ENCODE results near the gene TNS1. TPM values are rescaled to one million over a fixed set of nuclear protein-coding genes. Genes with fewer than 3 reads are reported as not detected.

The TNS1 gene
- total RNA-seq, 4 donors from 2014 or later = 23.1 to 156 (median 81.1) TPM

DNA sequence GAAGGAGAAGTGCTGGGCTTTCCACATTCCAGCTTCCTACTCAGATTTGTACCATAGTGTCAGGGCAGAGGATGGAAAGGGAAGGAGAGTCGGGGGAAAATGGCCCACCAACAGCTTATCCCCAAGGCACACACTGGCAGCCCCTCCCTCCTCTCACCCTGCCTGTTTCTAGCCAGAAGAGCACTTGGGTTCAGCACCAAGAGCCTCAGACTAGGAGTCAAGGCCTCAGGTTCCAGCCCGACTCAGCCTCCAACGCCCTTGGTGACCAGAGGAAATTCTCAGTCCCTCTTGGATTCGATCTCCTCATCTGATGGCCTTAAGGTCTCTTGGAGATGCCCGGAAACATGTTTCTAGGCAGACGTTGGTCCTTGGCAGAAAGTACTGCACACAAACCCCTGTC, 53.9 kb downstream of the TNS1 start:
- H3K9me3 ChIP-seq = no peaks in the 10 kb centered on the region
- H3K27me3 ChIP-seq = no peaks in the 10 kb centered on the region
- DNase-seq = no peak
- no peak for TF ChIP-seq POLR2A (IDR thresholded peaks at IDR 0.05)
- TF ChIP-seq, protein P1, sequence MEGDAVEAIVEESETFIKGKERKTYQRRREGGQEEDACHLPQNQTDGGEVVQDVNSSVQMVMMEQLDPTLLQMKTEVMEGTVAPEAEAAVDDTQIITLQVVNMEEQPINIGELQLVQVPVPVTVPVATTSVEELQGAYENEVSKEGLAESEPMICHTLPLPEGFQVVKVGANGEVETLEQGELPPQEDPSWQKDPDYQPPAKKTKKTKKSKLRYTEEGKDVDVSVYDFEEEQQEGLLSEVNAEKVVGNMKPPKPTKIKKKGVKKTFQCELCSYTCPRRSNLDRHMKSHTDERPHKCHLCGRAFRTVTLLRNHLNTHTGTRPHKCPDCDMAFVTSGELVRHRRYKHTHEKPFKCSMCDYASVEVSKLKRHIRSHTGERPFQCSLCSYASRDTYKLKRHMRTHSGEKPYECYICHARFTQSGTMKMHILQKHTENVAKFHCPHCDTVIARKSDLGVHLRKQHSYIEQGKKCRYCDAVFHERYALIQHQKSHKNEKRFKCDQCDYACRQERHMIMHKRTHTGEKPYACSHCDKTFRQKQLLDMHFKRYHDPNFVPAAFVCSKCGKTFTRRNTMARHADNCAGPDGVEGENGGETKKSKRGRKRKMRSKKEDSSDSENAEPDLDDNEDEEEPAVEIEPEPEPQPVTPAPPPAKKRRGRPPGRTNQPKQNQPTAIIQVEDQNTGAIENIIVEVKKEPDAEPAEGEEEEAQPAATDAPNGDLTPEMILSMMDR (IDR thresholded peaks at IDR 0.05) = no peak
- peaks cover 0 to 50% (median 0%) of the 10 kb centered on the region in 4 donors for H3K4me1 ChIP-seq
- H3K36me3 ChIP-seq = no peaks in the 10 kb centered on the region
- peak overlapping the region in 2 of 4 donors; percentile 0 to 22 for H3K27ac ChIP-seq
- no peak overlapping the region for H3K4me3 ChIP-seq

DNA sequence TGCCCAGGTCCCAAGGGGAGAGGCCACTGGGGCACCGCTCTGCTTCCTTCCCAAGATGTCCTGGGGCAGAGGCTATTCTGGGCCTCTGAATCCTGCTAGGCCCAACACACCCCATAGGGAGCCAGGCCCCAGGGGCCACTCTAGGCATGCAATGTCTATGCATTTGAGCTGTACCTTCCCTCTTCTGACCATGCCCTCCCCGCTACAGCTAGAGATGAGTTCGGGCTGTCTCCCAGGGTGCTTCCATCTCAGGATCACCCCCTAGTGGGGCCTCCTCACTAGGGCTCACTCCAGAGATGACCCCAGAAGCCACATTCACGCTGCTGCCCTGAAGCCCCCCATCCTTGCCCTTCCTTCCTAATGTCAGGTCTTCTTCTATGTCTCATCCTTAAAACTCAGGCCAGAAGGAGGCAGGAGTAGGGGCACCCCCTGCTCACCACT, 54.4 kb downstream of the TNS1 start:
- H3K9me3 ChIP-seq = no peaks in the 10 kb centered on the region
- H3K27ac ChIP-seq = peak overlapping the region in 1 of 4 donors; percentile 0
- H3K4me1 ChIP-seq = peaks cover 0 to 47% (median 0%) of the 10 kb centered on the region in 4 donors
- no peaks in the 10 kb centered on the region for H3K36me3 ChIP-seq
- no peaks in the 10 kb centered on the region for H3K27me3 ChIP-seq
- TF ChIP-seq, protein P1 (IDR thresholded peaks at IDR 0.05) = no peak
- no peak for TF ChIP-seq POLR2A (IDR thresholded peaks at IDR 0.05)
- DNase-seq = peak in 1 of 3 donors; percentile 12
- H3K4me3 ChIP-seq = no peak overlapping the region

DNA sequence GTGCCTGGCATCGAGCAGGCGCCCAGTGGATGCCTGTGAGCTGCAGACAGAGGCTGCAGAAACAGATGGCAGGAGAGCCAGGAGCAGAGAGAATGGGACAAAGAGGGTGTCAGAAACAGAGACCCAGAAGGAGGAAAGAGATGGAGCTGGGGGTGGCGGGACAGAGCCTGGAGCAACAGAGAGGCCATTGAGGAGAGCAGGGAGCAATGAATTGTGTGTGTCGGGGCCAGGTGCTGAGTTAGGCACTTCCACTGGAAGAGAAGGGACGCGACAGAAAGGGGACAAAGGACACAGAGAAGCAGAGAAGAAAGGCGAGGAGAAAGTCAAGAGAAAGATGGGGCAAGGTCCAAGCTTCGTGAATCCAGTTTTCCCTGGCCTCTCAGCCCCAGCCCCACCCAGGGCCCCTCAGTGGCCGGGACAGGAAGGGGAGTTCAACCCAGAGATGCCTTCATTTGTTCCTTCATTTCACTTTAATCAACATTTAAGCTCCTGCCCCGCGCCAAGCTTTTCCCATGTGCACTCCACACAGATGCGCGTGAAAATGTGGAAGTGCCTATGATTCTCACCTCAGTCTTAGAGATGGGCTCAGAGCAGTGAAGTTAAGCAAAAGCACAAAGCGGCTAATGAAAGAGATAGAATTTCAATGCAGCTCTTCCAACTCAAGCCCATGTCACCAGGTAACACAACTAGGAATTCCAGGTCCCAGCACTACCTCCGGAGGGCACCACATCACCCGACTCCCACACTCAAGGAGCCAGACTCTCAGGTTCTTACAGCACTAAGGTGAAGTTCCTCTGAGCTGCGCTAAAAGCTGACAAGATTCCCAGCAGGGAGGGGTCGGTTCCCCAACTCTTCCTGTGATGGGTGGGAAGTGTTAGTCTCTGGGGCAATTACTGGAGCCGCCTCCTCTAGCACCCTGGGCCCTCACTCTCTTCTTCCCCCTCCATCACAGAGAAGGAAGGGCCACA, 55.1 kb downstream of the TNS1 start:
- Histone ChIP-seq H3K27me3 (no peaks in the 10 kb centered on the region), H3K36me3 (no peaks in the 10 kb centered on the region), H3K27ac (peak overlapping the region in 1 of 4 donors; percentile 0), H3K4me1 (peaks cover 0 to 40% (median 0%) of the 10 kb centered on the region in 4 donors), H3K4me3 (no peak overlapping the region), H3K9me3 (no peaks in the 10 kb centered on the region)
- TF ChIP-seq, protein P1 (IDR thresholded peaks at IDR 0.05) = no peak
- TF ChIP-seq POLR2A (IDR thresholded peaks at IDR 0.05) = no peak
- peak in 1 of 3 donors; percentile 12 for DNase-seq

DNA sequence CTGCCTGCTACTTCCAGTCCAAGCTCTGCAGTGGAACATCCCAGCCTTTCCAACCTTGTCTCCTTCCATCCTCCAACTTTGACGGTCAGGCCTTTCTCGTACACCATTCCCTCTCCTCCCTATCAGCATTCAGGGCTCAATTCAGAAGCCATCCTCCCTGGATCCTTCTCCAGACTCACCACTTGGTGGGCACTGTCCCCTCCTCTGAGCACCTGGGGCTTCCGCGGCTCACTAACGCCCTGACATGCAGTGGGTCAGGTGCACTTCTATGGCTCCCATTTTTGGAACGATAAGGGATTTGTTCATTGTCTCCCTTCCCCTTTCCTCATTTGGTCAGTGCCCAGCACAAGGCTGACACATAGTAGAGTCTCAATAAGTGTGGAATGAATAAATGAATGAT, 56.7 kb downstream of the TNS1 start:
- peak in 1 of 3 donors; percentile 23 for DNase-seq
- no peaks in the 10 kb centered on the region for H3K36me3 ChIP-seq
- H3K27ac ChIP-seq = peak overlapping the region in 1 of 4 donors; percentile 25
- TF ChIP-seq, protein P1 (IDR thresholded peaks at IDR 0.05) = no peak
- no peak for TF ChIP-seq POLR2A (IDR thresholded peaks at IDR 0.05)
- no peaks in the 10 kb centered on the region for H3K27me3 ChIP-seq
- no peaks in the 10 kb centered on the region for H3K9me3 ChIP-seq
- no peak overlapping the region for H3K4me3 ChIP-seq
- H3K4me1 ChIP-seq = peaks cover 0 to 30% (median 0%) of the 10 kb centered on the region in 4 donors

DNA sequence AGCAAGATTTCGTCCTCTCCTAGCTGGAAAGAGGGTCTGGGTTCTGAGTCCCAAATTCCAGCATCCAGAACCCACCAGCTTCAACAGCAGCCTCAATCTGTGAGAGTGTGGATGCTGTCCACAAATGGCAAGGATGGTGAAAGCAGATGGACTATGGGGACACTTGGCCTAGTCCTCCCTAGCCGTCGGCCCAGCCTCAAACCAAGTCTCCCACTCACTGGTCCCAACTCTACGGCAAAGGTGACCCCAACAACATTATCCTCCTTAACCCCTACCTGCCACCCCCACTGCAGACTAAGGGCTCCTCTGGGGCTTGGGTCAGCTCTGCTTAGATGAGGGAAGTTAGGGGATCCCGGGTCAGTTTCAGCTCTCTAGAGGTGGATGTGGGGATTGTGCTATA, 57.3 kb downstream of the TNS1 start:
- Histone ChIP-seq H3K9me3 (no peaks in the 10 kb centered on the region), H3K27ac (peak overlapping the region in 2 of 4 donors; percentile 25 to 92), H3K4me3 (no peak overlapping the region), H3K36me3 (no peaks in the 10 kb centered on the region), H3K4me1 (peaks cover 0 to 25% (median 0%) of the 10 kb centered on the region in 4 donors), H3K27me3 (no peaks in the 10 kb centered on the region)
- no peak for TF ChIP-seq POLR2A (IDR thresholded peaks at IDR 0.05)
- TF ChIP-seq, protein P1 (IDR thresholded peaks at IDR 0.05) = no peak
- peak in 2 of 3 donors; percentile 7 to 15 for DNase-seq

Measured in Peyer's patch (tissue), 4 donors.